Stimulated activated CD4-positive, alpha-beta T cell treated with anti-CD3 and anti-CD28 coated beads, TNF-alpha, amount 100 ng/mL, for 1 hour (primary cell): ENCODE measurements around the gene MPZL1.
"Not testable (repeated sequence)": the region's sequence is repeated elsewhere in the genome, so short reads cannot be mapped to it uniquely, and the experiment has no call there.

Source experiments
- DNase-seq, 3 donors: peaks; one replicate each; pipeline ENCODE4 v3.0.0-alpha.2; 2020; ENCODE audit warnings: low read depth in 3 of 3, low spot score in 1 of 3

MPZL1 gene

DNA sequence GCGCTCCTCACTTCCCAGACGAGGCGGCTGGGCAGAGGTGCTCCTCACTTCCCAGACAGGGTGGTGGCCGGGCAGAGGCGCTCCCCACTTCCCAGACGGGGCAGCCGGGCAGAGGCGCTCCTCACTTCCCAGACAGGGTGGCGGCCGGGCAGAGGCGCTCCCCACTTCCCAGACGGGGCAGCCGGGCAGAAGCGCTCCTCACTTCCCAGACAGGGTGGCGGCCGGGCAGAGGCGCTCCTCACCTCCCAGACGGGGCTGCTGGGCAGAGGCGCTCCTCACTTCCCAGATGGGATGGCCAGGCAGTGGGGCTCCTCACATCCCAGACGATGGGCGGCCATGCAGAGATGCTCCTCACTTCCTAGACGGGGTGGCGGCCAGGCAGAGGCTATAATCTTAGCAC is 84.5 kb downstream of the MPZL1 start:
- not testable (repeated sequence) for DNase-seq

DNA sequence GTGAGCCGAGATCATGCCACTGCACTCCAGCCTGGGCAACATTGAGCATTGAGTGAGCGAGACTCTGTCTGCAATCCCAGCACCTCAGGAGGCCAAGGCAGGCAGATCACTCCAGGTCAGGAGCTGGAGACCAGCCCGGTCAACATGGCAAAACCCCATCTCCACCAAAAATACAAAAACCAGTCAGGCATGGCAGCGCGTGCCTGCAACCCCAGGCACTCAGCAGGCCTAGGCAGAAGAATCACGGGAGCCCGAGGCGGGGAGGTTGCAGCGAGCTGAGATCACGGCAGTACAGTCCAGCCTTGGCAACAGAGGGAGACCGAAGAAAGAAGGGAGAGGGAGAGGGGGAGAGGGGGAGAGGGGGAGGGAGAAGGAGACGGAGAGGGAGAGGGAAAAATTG is 84.9 kb downstream of the MPZL1 start:
- not testable (repeated sequence) for DNase-seq

DNA sequence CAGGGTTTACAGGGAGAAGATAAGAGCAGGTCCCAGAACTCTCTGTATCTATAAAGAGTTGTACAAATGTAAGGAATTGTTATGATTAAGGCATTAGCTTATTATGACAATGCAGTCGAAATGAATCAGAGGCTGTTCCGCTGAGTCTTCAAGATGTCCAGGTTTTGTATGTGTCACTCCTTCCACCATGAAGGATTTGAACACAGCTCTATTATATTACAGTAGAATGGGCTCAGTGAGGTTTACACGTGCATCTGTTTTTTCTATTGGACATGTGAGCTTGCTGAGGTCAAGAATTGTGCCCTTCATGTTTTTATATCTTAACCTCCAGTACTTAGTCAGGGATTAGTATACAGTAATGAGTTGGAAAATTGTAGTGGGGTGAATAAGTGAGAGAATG is 86.3 kb downstream of the MPZL1 start:
- DNase-seq: no peak

DNA sequence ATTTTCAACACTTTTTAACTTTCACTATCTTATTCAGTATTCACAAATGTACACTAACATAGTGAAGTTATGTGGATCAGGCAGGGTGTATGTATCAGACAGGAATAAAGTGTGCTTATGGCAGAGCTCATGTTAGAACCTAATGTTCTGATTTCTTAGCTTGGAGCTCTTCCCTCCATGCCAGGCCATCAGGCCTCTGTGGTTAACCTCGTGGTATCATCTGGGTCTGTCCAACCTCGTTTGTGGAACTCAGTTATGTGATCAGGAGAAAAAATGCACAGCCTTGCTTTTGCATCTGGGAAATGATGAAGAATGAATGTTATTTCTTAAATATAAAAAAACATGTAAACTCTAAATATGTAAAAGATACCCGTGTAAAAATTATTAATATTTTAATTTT is 86.9 kb downstream of the MPZL1 start:
- no peak for DNase-seq

DNA sequence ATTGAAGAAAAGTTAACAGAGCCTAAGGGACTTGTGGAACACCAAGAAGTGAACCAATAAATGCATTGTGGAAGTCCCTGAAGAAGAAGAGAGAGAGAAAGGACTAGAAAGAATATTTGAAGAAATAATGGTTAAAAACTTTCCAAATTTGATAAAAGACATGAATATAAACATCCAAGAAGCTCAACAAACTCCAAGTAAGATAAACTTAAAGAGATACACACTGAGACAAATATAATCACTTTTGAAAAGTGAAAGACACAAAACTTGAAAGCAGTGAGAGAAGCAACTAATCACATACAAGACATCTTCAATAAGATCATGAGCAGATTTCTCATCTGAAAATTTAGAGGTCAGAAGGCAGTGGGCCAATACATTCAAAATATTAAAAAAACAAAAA is 91.2 kb downstream of the MPZL1 start:
- DNase-seq: no peak

DNA sequence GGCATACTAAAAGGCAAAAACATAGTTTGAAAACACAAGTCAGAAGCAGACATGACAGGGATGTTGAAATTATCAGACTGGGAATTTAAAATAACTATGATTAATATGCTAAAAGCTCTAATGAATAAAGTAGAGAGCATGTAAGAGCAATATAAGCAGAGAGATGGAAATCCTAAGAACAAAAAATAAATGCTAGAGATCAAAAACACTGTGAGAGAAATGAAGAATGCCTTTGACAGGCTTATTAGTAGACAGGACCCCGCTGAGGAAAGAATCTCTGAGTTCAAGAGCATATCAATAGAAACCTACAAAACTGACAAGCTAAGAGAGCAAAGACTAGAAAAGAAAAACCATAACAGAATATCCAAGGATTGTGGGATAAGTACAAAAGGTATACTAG is 93.9 kb downstream of the MPZL1 start:
- DNase-seq: no peak

DNA sequence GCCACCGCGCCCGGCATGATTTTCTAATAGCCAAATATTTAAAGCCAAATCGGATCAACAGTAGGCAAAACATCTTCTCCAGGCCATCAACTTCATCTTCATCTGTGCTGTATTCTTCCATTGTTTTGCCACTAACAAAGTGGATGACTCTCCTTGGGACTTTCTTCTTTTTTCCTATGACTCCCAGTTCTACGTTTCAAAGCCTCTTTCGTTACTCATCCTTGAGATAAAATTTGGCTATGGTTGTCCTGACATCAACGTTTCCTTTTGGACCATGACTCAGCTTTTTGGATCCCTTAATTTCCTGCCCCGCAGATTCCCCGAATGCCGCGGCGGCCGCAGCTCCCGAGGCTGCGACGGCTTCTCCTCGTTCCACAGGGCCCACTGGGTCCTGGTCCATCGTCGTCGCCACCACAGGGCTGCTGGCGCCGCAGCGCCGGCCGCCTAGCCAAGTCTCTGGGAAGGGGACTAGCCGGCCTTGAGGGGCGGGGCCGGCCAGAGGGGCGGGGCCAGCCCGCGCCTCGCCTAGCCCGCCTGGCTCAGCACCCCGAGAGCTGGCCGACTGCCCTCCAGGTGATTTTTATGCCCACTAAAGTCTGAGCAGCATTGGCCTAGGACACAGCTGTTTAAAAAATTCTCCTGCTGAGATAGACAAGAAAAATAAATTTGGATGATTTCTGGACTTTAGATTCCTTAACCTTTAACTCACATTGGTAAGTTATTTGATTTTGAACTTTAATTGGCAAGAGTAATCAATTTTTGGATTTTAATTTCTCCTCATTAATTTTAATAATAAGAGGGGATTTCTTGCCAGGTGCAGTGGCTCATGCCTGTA is 98.3 kb downstream of the MPZL1 start:
- no peak for DNase-seq

DNA sequence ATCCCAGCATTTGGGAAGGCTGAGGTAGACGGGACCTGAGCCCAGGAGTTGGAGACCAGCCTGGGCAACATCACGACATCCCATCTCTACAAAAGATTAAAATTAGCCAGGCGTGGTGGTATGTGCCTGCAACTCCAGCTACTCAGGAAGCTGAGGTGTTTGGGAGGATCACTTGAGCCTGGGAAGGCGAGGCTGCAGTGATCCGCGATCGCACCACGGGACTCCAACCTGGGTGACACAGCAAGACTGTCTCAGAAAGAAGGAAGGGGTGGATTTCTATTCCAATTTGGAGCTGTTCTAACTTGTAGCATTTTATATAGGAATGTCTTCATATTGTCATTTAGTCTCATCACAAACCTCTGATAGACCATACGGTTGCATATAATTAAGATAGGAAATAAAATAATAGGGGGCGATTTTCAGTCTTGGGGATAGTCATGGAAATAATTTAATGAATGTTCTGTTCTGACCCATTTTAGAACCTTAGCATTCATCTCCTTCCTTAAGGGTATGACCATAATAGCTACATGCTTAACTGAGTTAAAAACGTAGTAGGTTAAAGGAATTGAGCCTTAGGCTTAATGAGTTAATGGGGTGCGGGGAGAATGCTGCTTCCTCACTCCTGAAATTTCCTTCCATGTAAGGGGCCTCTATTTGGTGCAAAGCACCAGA is 99.0 kb downstream of the MPZL1 start:
- no peak for DNase-seq

DNA sequence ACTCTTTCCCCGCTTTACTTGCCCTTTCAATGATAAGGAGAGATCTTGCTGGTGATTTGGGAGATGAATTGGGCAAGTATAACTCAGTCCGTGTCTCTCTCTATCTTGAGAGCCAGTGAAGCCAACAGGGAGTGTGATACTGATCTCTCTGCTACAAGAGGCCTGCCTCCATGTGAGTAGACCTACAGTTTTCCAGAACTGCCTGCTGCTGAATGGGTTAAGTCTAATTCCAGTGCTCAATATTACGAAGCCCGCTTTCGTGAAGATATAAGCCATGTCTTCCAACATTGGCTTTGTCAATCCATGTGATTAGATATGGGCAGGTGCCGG is 99.5 kb downstream of the MPZL1 start:
- no peak for DNase-seq

DNA sequence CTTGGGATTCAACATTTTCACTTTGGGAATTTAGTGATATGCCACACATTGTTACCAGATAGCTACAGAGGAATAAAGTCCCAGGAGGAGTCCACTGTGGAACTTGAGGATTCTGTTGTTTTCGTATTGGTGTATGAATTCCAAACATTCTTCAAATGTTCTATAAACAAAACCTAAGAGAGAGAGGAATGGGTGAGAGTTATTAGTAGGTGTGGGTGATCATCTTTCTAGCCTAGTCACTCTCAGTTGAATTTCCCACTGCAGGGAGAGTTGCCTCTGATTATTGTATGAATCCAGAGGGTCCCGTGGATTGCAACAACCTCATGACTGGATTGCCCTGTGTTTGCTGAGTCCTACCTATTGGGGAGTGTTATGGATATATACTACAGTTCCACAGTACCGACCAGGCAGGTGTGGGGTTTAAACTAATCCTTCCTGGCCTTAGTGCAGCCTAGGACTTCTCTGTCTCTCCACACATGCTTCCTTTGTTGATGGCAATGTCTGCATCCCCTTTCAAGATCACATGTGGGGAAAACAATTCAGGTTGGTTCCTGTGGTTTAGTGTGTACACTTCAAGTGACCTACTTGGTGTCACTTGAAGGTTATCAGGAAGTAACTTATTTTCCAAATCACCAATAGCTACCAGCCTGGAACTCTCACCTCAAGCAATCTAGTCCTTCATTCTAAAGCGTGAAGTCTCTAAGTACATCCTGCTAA is 100.3 kb downstream of the MPZL1 start:
- no peak for DNase-seq

DNA sequence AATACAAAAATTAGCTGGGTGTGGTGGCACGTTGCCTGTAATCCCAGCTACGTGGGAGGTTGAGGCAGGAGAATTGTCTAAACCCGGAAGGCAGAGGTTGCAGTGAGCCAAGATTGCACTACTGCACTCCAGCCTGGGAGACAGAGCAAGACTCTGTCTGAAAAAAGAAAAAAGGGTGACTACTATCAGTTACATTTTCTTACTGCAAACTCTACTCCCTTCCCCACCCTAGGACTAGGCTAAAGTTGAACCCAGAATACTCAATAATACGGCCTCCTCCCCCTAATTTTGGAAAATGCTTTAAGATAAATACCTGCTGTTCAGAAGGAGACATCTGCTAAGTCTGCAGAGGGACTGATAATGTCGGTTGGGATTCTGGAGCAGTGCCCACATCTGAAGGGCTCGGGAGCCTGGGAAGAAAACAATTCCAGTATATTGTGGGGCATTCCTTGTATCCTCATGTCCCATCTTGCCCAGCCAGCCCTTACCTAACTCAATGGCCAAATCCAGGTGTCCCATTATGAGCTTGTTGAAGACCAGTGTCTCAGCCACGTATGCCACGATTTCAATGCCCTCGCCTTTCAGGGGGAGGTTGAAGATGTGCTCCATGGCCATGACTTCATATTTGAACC is 102.5 kb downstream of the MPZL1 start:
- DNase-seq: no peak

DNA sequence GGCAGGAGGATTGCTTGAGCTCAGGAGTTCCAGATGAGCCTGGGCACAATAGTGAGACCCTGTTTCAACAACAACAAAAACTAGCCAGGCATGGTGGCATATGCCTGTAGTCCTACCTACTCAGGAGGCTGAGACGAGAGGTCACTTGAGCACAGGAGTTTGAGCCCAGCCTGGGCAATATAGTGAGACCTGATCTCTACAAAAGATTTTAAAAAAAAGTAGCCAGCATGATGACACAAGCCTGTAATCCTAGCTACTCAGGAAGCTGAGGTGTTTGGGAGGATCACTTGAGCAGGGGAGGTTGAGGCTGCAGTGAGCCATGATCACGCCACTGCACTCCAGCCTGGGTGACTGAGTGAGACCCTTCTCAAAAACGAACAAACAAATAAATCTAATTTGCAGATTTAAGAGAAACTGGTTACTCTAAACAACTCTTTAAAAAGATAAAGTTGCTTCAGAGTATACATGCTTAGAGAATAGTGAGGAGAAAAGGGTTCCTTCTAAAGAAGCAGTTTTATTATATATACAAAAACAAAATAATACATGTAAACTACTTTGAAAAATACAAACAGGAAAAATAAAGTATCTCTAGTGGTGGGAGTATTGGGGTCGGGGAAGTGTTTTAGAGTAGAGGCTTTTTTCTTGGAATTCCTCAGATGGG is 103.8 kb downstream of the MPZL1 start:
- DNase-seq: no peak

DNA sequence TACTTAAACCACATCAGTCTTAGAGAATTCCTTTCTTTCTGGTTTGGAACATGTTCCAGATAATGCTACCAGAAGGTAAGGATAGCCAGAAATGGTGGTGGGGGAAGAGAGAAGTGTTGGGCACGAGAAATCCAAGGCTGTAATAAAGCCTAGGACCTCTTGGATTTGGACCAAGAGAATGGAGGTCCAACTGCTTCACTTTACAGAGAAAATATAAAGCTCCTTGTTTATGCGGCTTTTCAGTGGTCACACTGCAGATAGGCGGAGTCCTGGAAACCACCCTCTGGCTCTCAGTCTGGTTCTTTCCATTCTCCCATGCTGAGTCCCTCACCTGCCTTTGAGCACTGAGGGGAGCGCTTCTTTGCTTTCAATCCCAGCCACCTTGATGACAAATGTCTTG is 104.3 kb downstream of the MPZL1 start:
- no peak for DNase-seq

DNA sequence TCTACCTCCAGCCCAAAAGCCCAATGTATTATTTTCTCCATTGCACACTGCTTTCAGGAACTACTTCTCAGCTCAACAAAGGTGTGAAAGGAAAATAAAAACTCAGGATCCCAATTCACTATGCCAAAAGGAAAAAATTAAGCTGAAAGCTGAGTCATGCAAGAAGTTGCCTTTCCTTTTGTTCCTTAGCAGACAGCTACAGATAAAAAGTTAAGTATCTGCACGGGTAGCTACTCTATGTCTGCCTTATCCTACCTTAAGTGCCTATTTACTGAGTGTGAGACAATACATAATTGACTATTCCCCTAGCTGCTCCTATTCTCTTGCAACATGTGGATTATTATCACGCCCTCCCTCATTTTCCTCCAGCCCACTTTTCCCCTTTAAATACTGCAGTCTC is 108.1 kb downstream of the MPZL1 start:
- no peak for DNase-seq

DNA sequence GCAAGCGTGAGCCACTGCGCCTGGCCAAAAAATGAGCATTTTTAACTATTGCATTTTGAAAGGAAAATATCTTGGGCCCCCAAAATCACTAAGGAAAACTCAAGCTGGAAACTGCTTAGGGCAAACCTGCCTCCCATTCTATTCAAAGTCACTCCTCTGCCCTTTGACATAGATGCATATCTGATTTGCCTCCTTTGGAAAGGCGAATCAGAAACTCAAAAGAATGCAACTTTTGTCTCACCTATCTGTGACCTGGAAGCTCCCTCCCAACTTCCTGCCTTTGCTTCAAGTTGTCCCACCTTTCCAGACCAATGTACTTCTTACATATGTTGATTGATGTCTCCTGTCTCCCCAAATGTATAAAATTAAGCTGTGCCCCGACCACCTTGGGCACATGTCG is 108.9 kb downstream of the MPZL1 start:
- DNase-seq: not testable (repeated sequence)

DNA sequence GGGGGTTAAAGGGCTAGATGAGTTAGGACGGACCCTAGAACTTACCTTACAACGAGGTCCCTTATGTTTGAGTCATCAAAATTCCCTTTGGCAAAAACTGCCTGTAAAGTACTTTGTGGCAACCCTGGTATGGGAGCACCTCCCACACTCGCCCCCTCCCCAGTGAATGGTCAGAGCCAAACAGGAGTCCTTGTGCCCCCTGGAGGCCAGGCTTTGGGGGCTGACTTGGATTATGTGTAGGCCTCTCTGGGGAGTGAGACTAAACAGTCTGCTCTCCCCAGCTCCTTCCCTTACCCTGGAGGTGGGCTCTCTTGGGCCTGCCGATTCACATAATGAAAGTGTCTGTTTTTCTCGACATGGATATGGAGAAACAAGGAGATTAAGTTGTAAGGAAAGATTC is 110.9 kb downstream of the MPZL1 start:
- no peak for DNase-seq

DNA sequence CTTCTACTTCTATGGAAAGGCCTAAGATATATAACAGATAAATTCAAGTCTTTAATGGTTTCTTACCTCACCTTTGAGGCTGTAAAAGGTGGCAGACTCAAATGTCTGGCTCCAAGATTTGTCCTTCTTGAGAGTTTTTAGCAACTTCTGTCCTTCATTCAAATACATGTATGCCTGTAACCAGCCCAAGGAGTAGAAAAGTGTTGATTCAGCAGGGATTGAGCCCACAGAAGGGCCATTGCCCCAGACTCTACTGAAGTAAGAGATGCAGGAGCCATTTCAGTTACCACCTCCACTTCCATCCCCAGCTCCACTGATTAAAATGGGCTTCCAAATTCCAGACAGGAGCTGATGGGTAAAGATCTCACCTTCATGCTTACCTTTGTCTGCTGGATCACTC is 112.1 kb downstream of the MPZL1 start:
- no peak for DNase-seq

DNA sequence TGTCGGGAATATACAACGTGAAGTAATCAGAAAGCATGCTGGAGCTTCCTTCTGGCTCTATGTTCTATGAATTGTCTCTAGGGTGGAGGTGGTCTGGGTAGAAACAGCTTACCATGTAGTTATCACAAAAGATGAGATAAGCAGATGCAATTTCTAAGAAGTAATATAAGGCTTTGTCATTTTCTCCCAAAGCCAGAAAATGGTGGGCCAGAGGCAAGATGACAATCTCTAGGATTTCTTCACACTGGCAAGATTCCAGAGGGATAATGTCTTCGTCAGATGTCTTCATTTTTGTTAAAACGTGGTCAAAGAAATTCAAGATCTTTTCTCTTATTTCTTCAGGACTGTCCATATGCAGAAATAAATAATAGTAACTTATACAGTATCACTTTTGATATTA is 114.4 kb downstream of the MPZL1 start:
- DNase-seq: no peak

DNA sequence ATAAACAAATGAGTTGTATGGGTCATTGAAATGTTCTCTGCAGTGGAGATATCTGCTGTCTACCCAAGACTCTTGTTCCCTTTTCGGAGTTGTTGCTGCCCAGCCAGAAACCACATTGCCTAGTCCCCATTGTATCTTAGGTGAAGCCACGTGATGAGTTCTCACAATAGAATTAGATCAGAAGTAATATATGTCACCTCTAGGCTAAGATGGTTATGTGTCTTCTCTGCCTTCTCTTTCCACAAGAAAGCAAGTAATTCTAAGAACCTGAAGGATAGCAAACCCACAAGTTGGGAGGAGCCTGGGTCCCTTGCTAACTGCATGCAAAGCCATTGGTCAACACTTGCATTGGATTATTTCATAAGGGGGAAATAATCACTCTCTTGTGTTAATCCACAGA is 115.5 kb downstream of the MPZL1 start:
- no peak for DNase-seq

DNA sequence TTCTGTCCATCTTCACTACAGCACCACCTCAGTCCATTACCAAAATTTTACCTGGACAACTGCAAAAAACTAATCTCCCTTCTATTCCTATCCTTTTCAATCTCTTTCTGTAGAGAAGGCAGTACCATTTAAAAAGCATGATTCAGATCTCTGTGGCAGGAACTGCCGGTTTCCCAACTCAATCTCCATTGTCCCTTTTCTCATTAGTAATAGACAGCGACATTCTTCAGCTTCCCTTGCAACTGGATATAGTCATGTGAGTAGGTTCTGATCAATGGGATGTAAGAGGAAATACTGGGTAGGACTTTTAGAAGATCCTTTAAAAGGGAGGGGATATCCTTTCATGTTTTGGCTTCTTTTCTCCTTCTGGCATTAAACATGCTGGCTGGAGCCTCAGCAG is 117.2 kb downstream of the MPZL1 start:
- DNase-seq: no peak
